ELR (cell line): ENCODE data around the gene TNNT1.
"Not testable (repeated sequence)": the region's sequence is repeated elsewhere in the genome, so short reads cannot be mapped to it uniquely, and the experiment has no call there.

Experiments
- DNase-seq: peaks from one replicate; pipeline ENCODE4 v3.0.0-alpha.2; 2015; ENCODE audit warnings: low read depth

Gene TNNT1

DNA sequence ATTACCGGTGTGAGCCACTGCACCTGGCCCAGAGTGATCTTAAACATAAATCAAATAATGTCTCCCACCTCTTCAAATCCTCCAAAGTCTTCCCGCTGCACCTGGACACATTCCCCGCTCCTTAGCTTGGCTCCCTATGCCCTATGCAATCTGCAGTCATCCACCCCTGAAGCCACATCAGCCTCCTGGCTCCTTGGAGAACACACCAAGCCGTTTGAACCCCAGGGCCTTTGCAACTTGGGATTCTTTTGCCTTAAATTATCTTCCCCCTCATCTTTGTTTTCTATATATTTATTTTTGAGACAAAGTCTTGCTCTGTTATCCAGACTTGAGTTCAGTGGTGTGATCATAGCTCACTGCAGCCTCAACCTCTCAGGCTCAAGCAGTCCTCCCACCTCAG, 20.1 kb upstream of the TNNT1 start:
- no peak for DNase-seq

DNA sequence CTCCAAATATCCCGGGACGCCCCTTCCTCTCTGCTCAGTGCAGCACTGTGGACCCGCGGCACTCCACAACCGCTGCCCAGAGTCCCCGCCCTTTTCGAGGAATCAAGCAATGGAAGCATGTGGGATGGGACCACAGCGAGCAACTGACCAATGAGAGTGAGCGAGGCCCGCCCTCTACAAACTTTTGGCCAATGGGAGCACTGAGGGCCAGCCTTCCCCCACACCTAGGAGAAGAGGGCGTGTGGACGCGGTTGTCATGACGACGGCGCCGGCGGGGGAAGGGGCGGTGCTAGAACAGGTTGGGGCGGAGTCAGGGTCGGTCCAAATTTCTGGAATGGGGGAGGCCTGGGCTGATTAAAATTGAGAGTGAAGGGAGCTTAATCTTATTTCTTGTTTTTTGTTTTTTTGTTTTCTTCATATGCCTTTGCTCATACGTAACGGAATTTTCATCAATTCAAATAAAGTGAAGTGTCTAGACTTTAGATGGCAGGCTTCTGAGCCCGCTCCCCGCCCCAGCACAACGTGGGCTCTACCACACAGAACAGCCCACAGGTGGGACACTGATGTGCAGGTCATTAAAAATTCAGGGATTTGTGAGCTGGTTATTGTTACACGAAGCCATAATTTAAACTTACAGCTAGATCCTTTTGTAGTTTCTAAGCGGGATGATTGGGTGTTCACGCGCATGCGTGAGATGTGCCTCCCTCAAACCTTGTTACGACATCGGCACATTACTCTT, 17.7 kb upstream of the TNNT1 start, which contains the start of gene DNAAF3:
Gene DNAAF3 (minus strand): TSS at position 84 of the 739 bp plus-strand sequence. CDS start 200 bp downstream, outside the sequence.
- peak; percentile 97 for DNase-seq

DNA sequence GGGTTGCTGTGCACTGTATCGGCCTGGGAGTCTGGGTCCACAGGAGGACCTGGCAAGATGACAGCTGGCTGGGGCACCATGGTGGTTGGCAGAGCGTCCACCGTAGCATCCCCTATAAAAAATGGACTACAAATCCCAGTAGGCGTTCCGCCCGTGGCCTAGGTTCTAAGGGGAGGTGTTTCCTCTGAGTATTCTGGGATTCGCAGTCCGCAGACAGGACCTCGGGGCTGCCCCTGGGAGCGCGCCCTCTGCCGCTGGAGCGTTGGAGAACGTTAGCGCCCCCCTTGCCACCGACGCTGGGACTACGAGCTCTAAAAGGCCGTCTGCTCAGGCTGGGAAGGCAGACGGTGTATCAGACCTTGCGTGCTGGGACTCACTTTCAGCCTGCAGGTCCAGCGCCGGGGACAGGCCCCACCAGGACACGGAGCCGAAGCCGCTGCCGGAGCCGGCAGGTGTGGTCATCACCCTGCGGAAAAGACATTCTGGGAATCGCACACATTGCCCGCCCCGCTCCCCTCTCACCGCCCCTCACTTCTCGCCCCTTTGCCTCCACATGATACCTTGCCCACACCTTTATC, 17.0 kb upstream of the TNNT1 start:
- DNase-seq = peak; percentile 77

DNA sequence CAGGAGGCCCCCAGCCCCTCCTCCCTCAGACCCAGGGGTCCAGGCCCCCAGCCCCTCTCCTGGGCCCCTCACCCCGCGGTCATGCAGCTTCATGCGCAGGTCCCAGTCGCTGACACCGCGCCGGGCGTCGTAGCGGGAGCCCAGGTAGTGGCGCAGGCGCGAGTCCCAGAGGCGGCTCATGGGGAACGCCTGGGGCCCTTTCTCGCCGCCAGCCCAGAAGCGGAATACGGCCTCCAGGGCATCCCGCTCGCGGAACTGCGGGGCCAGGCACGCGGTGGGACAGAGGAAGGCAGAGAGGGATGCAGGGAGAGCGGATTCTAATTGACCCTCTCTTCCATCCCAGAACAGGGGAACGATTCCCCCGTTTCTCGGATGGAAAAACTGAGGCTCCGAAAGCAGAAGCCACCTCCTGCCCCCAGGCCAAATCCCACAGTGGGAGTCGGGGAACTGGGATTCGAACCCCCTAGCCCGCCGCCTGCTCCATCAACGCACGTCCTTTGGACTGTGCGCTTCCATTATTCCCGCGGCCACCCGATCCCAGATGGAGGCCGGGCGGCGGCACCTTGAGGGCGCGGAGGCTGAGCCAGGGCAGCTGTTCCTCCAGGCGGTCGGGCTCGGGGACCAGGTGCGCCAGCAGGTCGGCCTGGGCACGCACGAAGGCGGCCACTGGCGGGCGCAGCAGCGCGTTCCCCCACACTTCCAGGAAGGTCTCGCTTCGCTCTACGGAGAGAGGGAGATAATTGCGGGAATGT, 12.7 kb upstream of the TNNT1 start:
- DNase-seq = no peak

DNA sequence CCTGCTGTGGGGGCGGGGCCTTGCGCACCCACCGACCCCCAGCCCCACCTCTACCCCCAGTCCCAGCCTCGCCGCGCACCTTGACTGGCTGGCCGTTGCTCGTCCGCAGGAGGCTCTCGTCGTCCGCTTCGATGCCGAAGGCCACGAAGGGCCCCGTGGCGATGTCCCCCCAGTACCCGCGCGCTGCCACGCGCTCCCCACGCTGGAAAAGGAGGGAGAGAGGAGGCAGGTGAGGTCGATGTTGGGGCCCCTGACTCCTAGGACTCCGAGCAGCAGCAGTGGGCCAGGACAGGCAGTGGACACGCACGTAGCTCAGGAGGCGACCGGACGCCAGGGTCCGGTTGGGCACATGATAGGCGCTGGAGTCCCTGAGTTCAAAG, 12.0 kb upstream of the TNNT1 start:
- DNase-seq = no peak

DNA sequence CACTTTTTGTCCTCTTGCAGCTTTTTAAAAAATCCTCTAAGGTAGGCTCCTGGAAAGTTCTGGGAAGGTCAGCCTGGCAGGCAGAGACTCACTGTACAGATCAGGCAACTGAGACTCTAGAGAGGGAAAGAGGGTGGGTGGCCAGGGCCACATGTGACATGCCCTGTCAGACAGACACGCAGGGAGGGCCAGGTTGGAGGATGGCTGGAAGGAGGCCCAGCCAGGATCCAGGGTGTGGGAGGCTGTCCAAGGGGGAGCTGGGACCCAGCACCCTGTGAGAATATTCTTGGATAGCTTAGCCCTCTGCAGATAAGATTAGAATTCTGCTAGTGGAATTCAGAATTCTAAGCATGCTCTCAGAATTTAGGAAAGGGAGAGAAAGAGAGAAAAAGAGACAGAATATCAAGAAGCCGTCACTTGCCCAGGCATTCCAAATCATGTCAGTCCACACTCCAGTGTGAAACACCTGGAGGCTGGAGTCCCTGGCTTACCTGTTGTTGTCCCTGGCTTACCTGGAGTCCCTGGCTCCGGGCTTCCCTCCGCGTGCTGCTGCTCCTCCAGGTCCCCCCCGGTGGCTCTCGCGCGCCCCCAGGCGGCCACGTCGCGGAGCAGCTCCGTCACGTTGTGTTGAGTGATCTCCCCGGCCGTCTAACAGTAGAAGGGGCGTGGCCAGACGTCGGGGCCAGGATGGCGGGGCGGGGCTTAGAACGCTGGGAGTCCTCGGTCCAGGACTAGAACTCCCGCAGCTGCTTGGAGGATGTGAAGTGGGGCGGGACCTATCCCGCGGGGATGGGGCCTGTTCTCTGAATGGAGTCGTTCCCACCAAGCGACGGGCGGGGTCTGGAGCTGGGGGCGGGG, 11.4 kb upstream of the TNNT1 start:
- DNase-seq = peak; percentile 92

DNA sequence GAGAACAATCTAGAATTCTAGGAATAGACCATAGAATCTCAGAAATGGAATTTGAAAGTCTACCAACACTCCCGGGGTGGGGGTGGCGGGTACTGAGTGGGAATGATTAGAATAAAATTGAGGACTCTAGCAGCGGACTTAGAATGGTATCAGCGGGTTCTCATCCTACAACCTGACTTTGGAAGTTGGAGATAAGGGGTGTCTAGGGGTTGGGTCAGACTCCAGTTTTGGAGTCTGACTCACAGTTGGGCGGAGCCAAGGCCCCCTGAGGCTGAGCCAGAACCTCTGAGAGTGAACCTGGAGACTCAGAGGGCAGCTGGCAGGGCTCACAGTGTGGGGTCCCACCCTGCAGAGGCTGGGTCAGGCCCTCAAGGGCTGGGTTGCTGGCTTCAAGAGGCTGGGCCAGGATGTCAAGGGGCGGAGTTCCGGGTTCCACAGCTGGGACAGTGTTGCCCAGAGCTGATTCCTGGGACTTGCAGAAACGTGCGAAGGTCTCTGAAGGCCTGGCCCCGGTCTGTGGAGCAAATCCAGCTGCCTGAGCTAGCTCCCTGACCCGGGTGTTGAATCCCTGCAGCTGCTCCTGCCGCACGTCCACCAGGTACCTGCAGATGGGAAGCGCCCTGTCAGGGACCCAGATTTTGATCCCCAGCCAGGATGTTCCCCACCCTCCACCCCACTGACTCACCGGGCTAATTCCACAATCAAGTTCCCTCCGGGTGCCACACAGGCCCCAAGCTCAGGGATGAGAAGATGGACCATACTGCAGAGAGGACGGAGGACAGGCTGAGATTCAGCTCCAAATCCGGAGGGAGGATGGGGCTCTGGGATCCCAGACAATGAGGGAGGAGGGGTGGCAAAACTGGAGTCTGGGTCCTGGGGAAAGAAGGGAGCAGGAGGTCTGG, 10.1 kb upstream of the TNNT1 start:
- peak; percentile 53 for DNase-seq

DNA sequence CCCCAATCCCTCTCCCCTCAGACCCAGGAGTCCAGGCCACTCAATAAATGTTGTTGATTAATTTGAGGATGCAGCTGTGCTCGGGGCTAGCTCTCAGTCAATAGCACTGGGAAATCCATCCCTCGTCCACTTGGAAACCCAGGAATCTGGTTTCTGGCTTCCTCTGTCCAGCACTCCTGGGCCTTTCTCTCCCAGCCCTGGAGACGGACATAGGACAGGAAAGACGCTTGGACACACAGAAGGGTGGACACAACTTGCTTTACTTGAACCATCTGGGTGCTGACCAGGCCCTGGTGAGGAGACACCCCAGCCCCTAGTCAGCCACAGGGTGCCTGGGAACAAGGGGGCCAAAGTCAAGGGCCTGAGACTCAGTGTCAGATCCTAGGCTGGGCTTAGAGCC, 9.4 kb upstream of the TNNT1 start:
- no peak for DNase-seq

DNA sequence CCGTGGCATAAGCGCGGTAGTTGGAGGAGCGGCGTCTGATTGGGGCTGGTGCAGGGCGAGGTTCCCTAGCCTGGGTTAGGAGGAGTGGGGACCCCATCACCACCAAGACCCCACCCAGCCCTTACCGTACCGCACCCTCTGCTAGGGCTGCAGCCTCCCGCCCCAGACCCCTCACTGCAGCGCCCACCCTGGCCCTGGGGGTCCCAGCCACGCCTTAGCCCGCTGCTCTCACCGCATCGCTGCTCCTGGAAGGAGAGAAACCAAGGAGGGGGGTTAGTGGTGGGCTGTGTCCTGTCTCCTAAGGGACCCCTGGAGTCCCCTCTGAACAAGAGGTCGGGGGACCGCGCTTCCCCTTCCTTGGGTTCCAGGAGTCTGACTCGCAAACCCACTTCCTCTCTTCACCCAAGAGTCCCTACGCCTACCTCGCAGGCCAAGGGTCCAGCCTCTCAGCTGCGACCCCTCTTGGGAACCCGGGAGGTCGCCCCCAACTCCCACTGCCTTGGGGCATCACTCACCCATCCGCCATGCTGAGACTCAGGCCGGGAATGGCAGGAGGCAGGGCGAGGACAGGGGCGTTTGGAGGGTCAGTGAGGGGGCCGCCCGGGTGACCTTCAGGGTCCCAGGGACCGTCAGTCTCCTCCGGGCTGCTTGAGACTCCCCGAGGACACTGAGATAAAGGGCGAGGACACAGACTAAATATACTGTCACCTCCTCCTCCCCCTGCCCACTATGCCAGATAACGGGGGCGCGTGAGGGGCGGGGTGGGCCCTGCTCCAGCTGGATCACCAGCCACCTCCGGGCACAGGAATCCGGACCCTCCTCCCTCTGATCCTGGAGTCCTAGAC, 8.3 kb upstream of the TNNT1 start, which contains the start of gene TNNI3:
Gene TNNI3 (minus strand): TSS at position 669 of the 845 bp plus-strand sequence. CDS start 143 bp downstream, at position 526.
- no peak for DNase-seq

DNA sequence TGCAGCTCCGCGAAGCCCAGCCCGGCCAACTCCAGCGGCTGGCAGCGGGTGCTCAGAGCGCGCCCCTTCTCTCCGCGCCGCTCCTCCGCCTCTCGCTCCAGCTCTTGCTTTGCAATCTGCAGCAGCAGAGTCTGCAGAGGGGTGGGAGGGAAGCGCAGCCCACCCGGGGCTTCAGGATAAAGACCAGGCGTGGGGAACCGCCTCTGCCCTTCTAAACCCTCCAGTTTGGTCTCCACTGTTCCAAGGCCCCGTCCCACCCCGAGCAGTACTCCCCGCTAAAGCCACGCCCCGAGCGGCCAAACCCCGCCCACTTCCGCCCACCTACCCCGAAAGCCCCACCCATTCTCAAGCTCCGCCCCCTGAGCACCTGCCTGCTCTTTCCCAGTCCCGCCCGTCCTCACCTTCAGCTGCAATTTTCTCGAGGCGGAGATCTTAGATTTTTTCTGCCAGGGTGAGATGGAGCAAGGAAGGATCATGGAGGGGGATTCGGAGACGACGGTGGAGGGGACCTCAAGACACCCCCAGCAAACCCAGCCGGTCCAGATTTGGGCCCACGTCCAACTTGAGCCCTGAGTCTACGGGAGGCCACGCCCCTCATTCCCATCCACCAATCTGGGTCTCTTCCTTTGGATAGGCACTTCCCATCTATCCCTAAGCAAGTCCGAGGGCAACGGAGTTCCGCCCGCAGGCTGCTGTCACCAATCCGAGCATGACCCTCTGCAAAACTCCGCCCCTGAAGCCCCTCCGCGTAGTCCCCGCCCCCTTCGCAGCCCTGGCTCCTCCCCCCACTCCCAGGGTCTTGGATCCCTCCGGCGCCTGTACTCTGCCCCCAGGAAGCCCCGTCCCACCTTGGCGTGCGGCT, 7.4 kb upstream of the TNNT1 start:
- DNase-seq = peak; percentile 22

DNA sequence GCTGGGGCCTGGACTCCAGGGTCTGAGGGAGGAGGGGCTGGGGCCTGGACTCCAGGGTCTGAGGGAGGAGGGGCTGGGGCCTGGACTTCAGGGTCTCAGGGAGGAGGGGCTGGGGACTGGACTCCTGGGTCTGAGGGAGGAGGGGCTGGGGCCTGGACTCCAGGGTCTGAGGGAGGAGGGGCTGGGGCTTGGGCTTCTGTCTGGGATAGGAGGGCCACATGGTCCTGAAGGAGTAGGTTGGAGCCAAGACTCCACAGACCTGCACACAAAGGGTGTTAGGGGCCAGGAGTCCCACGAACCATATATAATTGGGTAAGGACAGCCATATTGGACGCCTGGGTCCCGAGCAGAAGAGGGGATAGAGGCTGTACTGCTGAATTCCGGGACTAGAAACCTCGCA, 6.8 kb upstream of the TNNT1 start:
- DNase-seq = not testable (repeated sequence)

DNA sequence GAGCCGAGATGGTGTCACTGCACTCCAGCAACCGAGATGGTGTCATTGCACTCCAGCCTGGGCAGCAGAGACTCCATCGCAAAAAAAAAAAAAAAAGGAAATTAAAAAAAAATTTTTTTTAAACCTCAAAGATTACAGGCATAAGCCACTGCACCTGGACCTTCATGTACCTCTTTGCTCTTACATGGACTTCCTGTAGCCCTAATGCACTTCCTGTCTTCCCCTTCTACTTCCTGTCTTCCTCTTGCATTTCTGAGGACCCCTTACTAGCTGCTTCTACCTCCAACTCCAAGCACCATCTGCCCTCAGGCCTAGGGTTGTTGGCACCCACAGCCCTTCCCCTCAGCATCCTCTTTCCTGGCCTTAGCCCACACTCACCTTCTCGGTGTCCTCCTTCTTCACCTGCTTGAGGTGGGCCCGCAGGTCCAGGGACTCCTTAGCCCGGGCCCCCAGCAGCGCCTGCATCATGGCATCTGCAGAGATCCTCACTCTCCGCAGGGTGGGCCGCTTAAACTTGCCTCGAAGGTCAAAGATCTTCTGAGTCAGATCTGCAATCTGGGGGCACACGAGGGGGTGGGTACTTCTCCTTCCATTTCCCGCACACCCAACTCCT, 4.8 kb upstream of the TNNT1 start:
- DNase-seq = no peak

DNA sequence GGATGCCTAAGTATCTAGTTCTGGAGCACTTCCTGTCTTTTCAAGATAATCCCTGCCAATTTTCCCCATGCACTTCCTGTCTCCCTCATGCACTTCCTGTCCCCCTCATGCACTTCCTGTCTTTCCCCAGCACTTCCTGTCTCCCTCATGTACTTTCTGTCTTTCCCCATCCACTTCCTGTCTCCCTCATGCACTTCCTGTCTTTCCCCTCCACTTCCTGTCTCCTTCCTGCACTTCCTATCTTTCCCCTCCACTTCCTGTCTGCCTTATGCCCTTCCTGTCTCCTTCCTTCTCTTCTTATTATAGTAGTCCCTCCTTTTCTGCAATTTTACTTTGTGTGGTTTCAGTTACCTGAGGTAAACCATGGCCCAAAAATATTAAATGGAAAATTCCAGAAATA, 3.0 kb upstream of the TNNT1 start:
- DNase-seq = peak; percentile 15

DNA sequence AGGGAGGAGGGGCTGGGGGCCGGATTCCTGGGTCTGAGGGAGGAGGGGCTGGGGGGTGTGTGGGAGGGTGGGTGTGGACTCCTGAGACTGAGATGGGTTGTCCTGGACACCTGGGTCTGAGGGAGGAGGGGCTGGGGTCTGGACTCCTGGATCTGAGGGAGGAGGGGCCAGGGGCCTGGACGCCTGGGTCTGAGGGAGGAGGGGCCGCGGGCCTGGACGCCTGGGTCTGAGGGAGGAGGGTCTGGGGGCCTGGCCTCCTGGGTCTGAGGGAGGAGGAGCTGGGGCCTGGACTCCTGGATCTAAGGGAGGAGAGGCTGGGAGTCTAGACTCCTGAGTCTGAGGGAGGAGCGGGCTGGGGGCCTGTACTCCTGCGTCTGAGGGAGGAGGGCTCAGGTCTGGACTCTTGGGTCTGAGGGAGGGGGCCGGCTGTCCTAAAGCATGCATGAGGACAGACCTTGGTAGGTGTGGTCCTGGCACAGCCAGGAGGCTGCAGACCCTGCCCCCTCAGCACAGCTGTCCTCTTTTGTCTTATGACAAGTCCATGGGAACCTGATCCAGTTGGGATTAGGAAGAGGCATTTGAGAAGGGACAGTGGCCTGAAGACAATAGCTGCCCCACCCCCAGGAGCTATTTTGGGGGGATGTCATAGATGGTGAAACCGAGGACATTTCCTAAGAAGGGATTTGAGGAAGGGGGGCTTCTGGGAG, 1.3 kb downstream of the TNNT1 start:
- DNase-seq = no peak

DNA sequence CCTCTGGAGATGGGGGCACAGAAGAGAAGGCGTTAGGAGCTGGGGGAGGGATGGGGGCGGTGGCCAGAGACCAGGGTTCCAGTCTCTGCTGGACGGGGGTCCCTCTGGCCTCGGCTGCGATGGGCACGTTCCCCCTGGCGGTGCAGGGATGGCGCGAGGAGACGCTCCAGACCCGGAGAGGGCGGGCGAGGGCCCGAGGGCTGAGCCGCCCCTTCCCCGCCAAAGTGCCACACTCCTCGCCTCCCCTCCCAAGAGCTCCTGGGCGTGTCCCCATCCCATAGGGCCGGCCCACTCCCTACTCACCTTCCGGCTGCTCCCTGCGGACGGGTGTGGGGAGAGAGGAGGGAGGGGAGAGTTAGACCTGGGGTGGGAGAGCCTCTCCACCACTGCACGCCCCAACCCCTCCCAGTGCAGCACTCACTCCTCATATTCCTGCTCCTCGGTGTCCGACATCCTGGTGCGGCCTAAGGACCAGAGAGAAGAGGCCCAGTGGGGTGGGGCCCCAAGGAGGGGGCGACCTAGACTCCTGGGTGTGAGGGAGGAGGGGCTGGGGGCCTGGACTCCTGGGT, 2.2 kb downstream of the TNNT1 start:
- peak; percentile 51 for DNase-seq

DNA sequence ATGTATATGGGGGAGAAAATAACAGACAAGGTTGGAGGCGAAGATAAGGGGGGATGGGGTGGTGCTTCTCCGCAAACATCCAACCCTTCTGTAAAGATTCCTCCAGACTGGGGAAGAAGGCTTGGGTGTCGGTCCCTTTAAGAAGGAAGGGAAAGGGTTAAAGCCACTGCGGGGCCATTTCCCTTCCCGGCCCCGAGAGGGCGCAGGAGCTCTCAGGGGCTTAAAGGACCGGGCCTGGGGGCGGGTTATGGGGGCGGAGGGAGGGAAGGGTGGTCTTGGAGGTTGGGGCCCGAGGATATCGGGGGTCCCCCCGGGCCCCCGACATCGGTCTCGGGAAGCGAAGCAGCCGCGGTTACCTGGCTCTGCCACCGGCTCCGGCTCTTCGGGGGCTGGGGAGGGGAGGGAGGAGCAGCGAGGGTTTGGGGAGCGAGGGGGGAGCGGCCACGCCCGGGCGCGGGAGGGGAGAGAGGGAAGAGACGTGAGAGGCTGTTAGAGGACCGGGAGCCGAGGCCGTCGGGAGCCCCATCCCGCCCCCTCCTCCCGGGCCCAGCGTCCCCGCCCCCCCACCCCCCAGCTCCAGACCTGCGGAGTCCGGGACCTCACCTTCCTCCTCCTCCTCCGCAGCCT, 2.8 kb downstream of the TNNT1 start:
- DNase-seq = peak; percentile 53

DNA sequence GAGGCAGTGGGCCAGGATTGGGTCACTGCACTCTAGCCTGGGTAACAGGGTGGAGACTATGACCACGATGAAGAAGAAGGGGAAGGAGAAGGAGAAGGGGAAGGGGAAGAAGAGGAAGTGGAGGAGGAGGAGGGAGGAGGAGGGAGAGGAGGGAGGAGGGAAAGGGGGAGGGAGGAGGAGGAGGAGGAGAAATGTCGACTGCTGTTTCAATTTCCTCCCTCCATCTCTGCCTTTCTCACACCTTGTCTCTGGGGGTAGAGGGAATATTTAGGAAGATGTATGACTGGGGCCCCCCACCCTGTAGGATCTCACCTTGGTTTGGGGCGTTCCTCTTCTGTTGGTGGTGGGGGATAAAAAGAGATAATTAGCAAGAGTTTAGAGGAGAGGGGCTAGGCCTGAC, 3.8 kb downstream of the TNNT1 start:
- no peak for DNase-seq
